Measurements from ENCODE around the gene PAQR6. TPM values are rescaled to one million over a fixed set of nuclear protein-coding genes. Genes with fewer than 3 reads are reported as not detected.

The PAQR6 gene
- total and polyA plus RNA-seq, 2 of the 4 experiments (the other 2 are of a cell fraction): under 0.01 to 0.67 TPM

- H2AFZ ChIP-seq (replicated peaks; ENCODE audit: low read length, poor library complexity): peak overlapping the region; percentile 94
- DNase-seq (peak; percentile 72), ATAC-seq (ENCODE audit: low read depth) (peak; percentile 98)
- peak overlapping the region; percentile 91 for H3K4me3 ChIP-seq (ENCODE audit: insufficient read depth, low read depth, low read length)
- peak overlapping the region; percentile 99 for H3K4me2 ChIP-seq (ENCODE audit: low read depth, low read length)
- H3K18ac ChIP-seq (ENCODE audit: low read depth, low read length): peak overlapping the region; percentile 91
- in situ Hi-C loops (cut with MboI; ENCODE audit: low sequenced_read_pairs) (no loop called here), intact Hi-C loops (cut with micrococcal nuclease) (no loop called here), dilution Hi-C loops (cut with HindIII; ENCODE audit: low sequenced_read_pairs, unreplicated experiment) (no loop called here)
- peaks cover 2% of the 10 kb centered on the region; the same call in 1 of the 2 replicates for H3K4me1 ChIP-seq (ENCODE audit: control insufficient read depth, insufficient read depth, low read length)
- no peak overlapping the region for H2BK15ac ChIP-seq (ENCODE audit: low read depth, low read length)
- peak overlapping the region; percentile 94 for H3K4ac ChIP-seq (ENCODE audit: low read depth, low read length)
- H3K56ac ChIP-seq (ENCODE audit: extremely low read depth, insufficient read depth, low read length): peak overlapping the region; percentile 67; the same call in 1 of the 2 replicates
- WGBS, 2 experiments (ENCODE audit: extremely low coverage in 2 of 2, insufficient read length in 1 of 2): 20% methylated on average over 3 of the region's 37 CpGs; no CpG with 5 or more reads in 1 of the 2 experiments
- H2AK9ac ChIP-seq (replicated peaks; ENCODE audit: low read depth, low read length, poor library complexity): peak overlapping the region; percentile 66
- H3K27ac ChIP-seq (ENCODE audit: insufficient read depth, low read length): peak overlapping the region; percentile 89
- TF ChIP-seq BHLHE40 (IDR thresholded peaks at IDR 0.05; ENCODE audit: low read depth, low read length) (no peak), MXI1 (IDR thresholded peaks at IDR 0.05; ENCODE audit: borderline replicate concordance, low read depth, low read length) (peak; percentile 28; the same call in 1 of the 2 replicates)
- H3K9ac ChIP-seq (ENCODE audit: low read depth, low read length): peak overlapping the region; percentile 88
- H2BK5ac ChIP-seq (ENCODE audit: low read depth, low read length, poor library complexity, severe bottlenecking): peak overlapping the region; percentile 75
- peaks cover 3 to 29% of the 10 kb centered on the region in 2 experiments for H3K79me1 ChIP-seq (ENCODE audit: low read depth in 1 of 2, low read length in 2 of 2)
- no TSS peak for BruUV-seq (replicated peaks)
- ChIA-PET CTCF (no interaction called here), POLR2A (ENCODE audit: unreplicated experiment) (no interaction called here)
- H3K27me3 ChIP-seq (ENCODE audit: control insufficient read depth, insufficient read depth, low read length): no peaks in the 10 kb centered on the region
- H3K23ac ChIP-seq (ENCODE audit: low read depth, low read length): peak overlapping the region; percentile 89; the same call in 1 of the 2 replicates
- peaks cover 6% of the 10 kb centered on the region; the same call in 1 of the 2 replicates for H3K9me1 ChIP-seq (ENCODE audit: insufficient read depth, low read length)
- H4K8ac ChIP-seq (ENCODE audit: low read depth in 2 of 2, low read length in 2 of 2): peak overlapping the region; percentile 5 to 97; a peak in 3 of 4 replicates
- H3K9me3 ChIP-seq (ENCODE audit: control insufficient read depth, insufficient read depth, low read length): no peaks in the 10 kb centered on the region
- peak overlapping the region; percentile 42; the same call in 1 of the 2 replicates for H2BK120ac ChIP-seq (ENCODE audit: low read depth, low read length)
- peak overlapping the region; percentile 89 for H4K91ac ChIP-seq (ENCODE audit: insufficient read depth, low read depth, low read length)
- peak overlapping the region; percentile 95 for H3K14ac ChIP-seq (replicated peaks; ENCODE audit: low read depth, low read length)
- H4K5ac ChIP-seq (ENCODE audit: low read depth, low read length): peak overlapping the region; percentile 98
- peaks cover 12% of the 10 kb centered on the region for H3K36me3 ChIP-seq (ENCODE audit: control insufficient read depth, insufficient read depth, low read length)
- H2BK20ac ChIP-seq (ENCODE audit: low read depth, low read length): no peak overlapping the region
- H4K20me1 ChIP-seq (ENCODE audit: insufficient read depth, low read length): no peaks in the 10 kb centered on the region
- peak overlapping the region; percentile 62; the same call in 1 of the 2 replicates for H2AK5ac ChIP-seq (ENCODE audit: low read depth, low read length)
These were observed 43.6 kb upstream of the PAQR6 start for GRCh38 chr1:156291226-156292061.
